Effector memory CD8-positive, alpha-beta T cell (primary cell): Measurements from ENCODE around the gene ADGRE2.
"Not testable (repeated sequence)": the region's sequence is repeated elsewhere in the genome, so short reads cannot be mapped to it uniquely, and the experiment has no call there.

Source experiments
- ATAC-seq: fragments of 150-1000 bp; cut with Tn5 transposase; replicated peaks from 2 replicates; pipeline ENCODE4 v1.10.0; 2021; ENCODE audit warnings: mild to moderate bottlenecking, moderate library complexity
- DNase-seq, 3 experiments: peaks; one replicate each; pipeline ENCODE4 v3.0.0; 2021
- H3K27ac Mint-ChIP-seq, 2 donors: one replicate each; pipeline ENCODE4 v1.8.0; 2022; ENCODE audit warnings: mild to moderate bottlenecking in 2 of 2, mixed read lengths in 2 of 2, moderate library complexity in 2 of 2
- H3K27me3 Mint-ChIP-seq, 2 donors: one replicate each; pipeline ENCODE4 v1.8.0; 2022; ENCODE audit warnings: mixed read lengths in 2 of 2
- H3K36me3 Mint-ChIP-seq: one replicate; pipeline ENCODE4 v1.8.0; 2022; ENCODE audit warnings: mild to moderate bottlenecking, moderate library complexity, mixed read lengths; ENCODE audit not compliant: insufficient read depth
- H3K4me1 Mint-ChIP-seq, 2 donors: one replicate each; pipeline ENCODE4 v1.8.0; 2022; ENCODE audit warnings: low read depth in 2 of 2, mixed read lengths in 2 of 2
- H3K4me3 Mint-ChIP-seq, 2 donors: one replicate each; pipeline ENCODE4 v1.8.0; 2022; ENCODE audit warnings: mild to moderate bottlenecking in 2 of 2, mixed read lengths in 2 of 2, moderate library complexity in 2 of 2
- H3K9me3 Mint-ChIP-seq, 2 donors: one replicate each; pipeline ENCODE4 v1.8.0; 2022; ENCODE audit warnings: mixed read lengths in 2 of 2

The ADGRE2 gene

GRCh38 chr19:14772995-14773394 is 5.4 kb downstream of the ADGRE2 start:
- peaks cover 4 to 8% of the 10 kb centered on the region in 2 donors for H3K4me1 Mint-ChIP-seq
- H3K4me3 Mint-ChIP-seq: no peak overlapping the region
- ATAC-seq: no peak
- H3K36me3 Mint-ChIP-seq: peaks cover 11% of the 10 kb centered on the region
- H3K27me3 Mint-ChIP-seq: peaks cover 43 to 60% of the 10 kb centered on the region in 2 donors
- no peak overlapping the region for H3K27ac Mint-ChIP-seq
- DNase-seq: no peak
- H3K9me3 Mint-ChIP-seq: no peaks in the 10 kb centered on the region

DNA sequence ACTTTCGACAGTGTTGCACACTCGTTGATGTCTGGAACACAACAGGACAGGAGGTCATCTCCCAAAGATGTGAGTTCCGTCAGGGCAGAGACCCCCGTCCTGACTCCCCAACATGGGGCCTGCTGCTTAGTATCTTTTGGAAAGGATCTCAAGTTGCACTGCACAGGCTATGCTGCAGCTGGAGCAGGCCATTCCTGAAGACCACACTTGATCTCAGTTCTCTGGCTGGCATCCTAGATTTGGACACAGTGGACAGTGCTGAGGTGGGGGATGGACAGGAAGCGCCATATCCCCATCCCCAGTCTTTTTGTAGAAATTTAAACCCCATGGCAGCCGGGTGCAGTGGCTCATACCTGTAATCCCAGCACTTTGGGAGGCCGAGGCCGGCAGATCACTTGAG is 5.9 kb downstream of the ADGRE2 start:
- DNase-seq (no peak), ATAC-seq (no peak)
- H3K4me3 Mint-ChIP-seq: no peak overlapping the region
- H3K36me3 Mint-ChIP-seq: peaks cover 11% of the 10 kb centered on the region
- H3K27ac Mint-ChIP-seq: no peak overlapping the region
- H3K4me1 Mint-ChIP-seq: peaks cover 4 to 8% of the 10 kb centered on the region in 2 donors
- peaks cover 43 to 54% of the 10 kb centered on the region in 2 donors for H3K27me3 Mint-ChIP-seq
- no peaks in the 10 kb centered on the region for H3K9me3 Mint-ChIP-seq

DNA sequence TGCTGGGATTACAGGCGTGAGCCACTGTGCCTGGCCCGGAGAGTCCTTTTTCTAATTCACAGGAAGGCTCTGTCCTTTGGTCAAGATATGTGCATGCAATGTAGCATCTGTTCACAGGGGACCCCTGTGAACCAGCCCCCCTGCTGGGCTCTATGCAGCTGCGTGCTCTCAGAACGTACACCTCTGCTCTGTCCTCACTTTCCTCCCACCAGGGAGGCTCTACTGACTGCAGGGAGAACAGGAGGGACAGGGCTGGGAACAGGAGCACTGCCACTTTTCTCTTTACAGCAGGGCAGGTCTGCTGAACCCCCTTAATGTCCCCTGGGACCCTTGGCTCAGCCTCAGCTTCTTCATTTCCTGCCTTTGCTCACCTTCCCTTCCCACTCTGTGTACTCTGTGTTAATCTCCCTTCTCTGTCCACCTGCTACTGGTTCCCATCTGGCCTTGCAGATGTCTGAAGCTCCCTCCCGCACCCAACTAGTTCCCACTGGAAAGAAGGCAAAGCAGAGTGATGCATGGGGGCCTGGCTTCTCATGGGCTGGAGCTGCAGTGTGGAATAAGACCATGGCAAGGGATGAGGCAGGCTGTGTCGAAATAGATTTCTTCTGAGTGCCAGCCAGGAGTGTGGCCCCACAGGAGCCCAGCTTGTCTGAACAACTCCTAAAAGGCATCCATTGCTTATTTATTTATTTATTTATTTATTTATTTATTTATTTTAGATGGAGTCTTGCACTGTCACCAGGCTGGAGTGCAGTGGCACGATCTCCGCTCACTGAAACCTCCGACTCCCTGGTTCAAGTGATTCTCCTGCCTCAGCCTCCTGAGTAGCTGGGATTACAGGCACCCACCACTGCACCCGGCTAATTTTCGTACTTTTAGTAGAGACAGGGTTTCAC is 7.2 kb downstream of the ADGRE2 start:
- Mint-ChIP-seq H3K9me3 (no peaks in the 10 kb centered on the region), H3K36me3 (peaks cover 8% of the 10 kb centered on the region), H3K4me3 (no peak overlapping the region), H3K27ac (no peak overlapping the region), H3K27me3 (peaks cover 44 to 48% of the 10 kb centered on the region in 2 donors), H3K4me1 (peaks cover 3 to 4% of the 10 kb centered on the region in 2 donors)
- no peak for ATAC-seq
- no peak for DNase-seq

- DNase-seq (no peak), ATAC-seq (no peak)
These were observed 8.2 kb downstream of the ADGRE2 start for GRCh38 chr19:14770136-14770535.

GRCh38 chr19:14769201-14769600 is 9.2 kb downstream of the ADGRE2 start:
- H3K27me3 Mint-ChIP-seq: peaks cover 39 to 67% of the 10 kb centered on the region in 2 donors
- no peak for DNase-seq
- no peak for ATAC-seq
- H3K4me3 Mint-ChIP-seq: no peak overlapping the region
- no peaks in the 10 kb centered on the region for H3K9me3 Mint-ChIP-seq
- H3K4me1 Mint-ChIP-seq: no peaks in the 10 kb centered on the region
- no peak overlapping the region for H3K27ac Mint-ChIP-seq
- peaks cover 16% of the 10 kb centered on the region for H3K36me3 Mint-ChIP-seq

More at GRCh38 chr19:14770136-14770535, 8.2 kb downstream of the ADGRE2 start:
- no peak overlapping the region for H3K4me3 Mint-ChIP-seq
- no peaks in the 10 kb centered on the region for H3K4me1 Mint-ChIP-seq
- no peaks in the 10 kb centered on the region for H3K9me3 Mint-ChIP-seq
- peaks cover 39 to 58% of the 10 kb centered on the region in 2 donors for H3K27me3 Mint-ChIP-seq
- peaks cover 16% of the 10 kb centered on the region for H3K36me3 Mint-ChIP-seq
- H3K27ac Mint-ChIP-seq: peak overlapping the region in 1 of 2 donors; percentile 36

GRCh38 chr19:14768001-14768400 is 10.4 kb downstream of the ADGRE2 start:
- ATAC-seq: no peak
- no peak for DNase-seq
- Mint-ChIP-seq H3K27me3 (peaks cover 34 to 64% of the 10 kb centered on the region in 2 donors), H3K36me3 (peaks cover 12% of the 10 kb centered on the region), H3K4me1 (no peaks in the 10 kb centered on the region), H3K4me3 (no peak overlapping the region), H3K27ac (no peak overlapping the region), H3K9me3 (peaks cover 0 to 1% of the 10 kb centered on the region in 2 donors)

GRCh38 chr19:14767466-14767971 is 10.8 kb downstream of the ADGRE2 start:
- H3K9me3 Mint-ChIP-seq: peaks cover 0 to 1% of the 10 kb centered on the region in 2 donors
- no peaks in the 10 kb centered on the region for H3K4me1 Mint-ChIP-seq

GRCh38 chr19:14765841-14766240 is 12.5 kb downstream of the ADGRE2 start:
- H3K4me3 Mint-ChIP-seq, H3K4me1 Mint-ChIP-seq, DNase-seq, H3K27ac Mint-ChIP-seq, H3K9me3 Mint-ChIP-seq, H3K36me3 Mint-ChIP-seq: not testable (repeated sequence)
- peak; percentile 43 for ATAC-seq
- peaks cover 42 to 70% of the 10 kb centered on the region in 2 donors for H3K27me3 Mint-ChIP-seq

More at GRCh38 chr19:14767466-14767971, 10.8 kb downstream of the ADGRE2 start:
- Mint-ChIP-seq H3K27ac (no peak overlapping the region), H3K36me3 (peaks cover 12% of the 10 kb centered on the region), H3K27me3 (peaks cover 34 to 62% of the 10 kb centered on the region in 2 donors), H3K4me3 (no peak overlapping the region)
- no peak for DNase-seq
- ATAC-seq: no peak

DNA sequence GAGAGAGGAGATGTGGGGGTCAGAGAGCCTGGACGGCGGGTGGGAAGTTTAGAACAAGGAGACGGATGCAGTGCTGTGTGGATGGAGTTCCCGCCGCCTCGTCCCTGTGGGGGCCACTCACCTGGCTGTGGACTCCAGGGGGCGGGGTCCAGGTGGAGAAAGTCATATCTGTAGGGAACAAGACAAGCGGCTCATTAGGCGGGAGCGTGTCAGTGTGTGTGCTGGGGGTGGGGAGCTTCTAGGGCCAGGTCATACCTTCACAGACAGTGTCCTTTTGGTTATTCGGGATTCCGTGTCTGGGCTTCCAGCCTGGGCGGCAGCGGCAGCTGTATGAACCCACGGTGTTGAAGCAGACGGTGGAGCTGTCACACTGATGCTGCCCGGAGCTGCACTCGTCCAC is 13.0 kb downstream of the ADGRE2 start:
- peak; percentile 54 for ATAC-seq
- peaks cover 47 to 73% of the 10 kb centered on the region in 2 donors for H3K27me3 Mint-ChIP-seq
- not testable (repeated sequence) for H3K36me3 Mint-ChIP-seq, H3K4me1 Mint-ChIP-seq, H3K9me3 Mint-ChIP-seq, DNase-seq
- H3K4me3 Mint-ChIP-seq: peak overlapping the region in 1 of 2 donors; percentile 38
- H3K27ac Mint-ChIP-seq: peak overlapping the region in 1 of 2 donors; percentile 90

DNA sequence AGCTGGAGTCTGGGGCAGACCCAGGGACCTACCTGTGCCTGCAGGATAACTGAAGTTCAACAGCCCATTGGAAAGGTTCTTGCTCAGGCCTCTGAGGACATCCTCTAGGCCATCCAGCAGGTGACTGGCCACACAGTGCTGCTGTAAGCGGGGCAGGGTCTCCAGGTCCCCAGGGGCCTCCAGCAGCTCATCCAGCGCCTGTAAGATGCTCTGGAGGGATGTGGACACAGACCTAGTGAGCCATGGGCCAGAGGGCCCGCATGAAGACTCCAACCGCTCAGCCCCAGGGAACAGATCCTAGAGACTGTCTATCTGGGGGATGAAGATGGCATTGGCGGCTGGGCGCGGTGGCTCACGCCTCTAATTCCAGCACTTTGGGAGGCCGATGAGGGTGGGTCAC is 14.0 kb downstream of the ADGRE2 start:
- Mint-ChIP-seq H3K36me3 (peaks cover 8% of the 10 kb centered on the region), H3K4me3 (no peak overlapping the region), H3K4me1 (peaks cover 0 to 5% of the 10 kb centered on the region in 2 donors), H3K27me3 (peaks cover 42 to 67% of the 10 kb centered on the region in 2 donors), H3K27ac (no peak overlapping the region), H3K9me3 (peaks cover 0 to 5% of the 10 kb centered on the region in 2 donors)
- DNase-seq (no peak), ATAC-seq (no peak)

- H3K9me3 Mint-ChIP-seq: peaks cover 0 to 5% of the 10 kb centered on the region in 2 donors
- peaks cover 8% of the 10 kb centered on the region for H3K36me3 Mint-ChIP-seq
- ATAC-seq (no peak), DNase-seq (no peak)
- H3K4me3 Mint-ChIP-seq: no peak overlapping the region
- H3K27me3 Mint-ChIP-seq: peaks cover 34 to 62% of the 10 kb centered on the region in 2 donors
- H3K27ac Mint-ChIP-seq: no peak overlapping the region
- peaks cover 0 to 5% of the 10 kb centered on the region in 2 donors for H3K4me1 Mint-ChIP-seq
These were observed 14.7 kb downstream of the ADGRE2 start for GRCh38 chr19:14763497-14764145.

DNA sequence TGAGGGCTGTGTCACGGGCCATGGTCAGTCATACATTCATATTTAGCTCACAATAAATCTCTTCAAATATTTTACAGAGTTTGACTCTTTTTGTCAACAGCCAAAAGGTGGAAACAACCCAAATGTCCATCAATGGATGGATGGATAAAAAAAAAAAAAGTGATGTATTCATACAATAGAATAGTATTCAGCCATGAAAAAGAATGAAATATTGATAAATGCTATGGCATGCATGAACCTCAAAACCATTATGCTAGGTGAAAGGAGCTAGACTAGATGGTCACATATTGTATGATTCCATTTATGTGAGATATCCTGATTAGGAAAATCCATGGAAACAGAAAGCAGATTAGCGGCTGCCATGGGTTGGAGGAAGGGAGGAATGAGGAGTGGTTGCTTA is 16.2 kb downstream of the ADGRE2 start:
- H3K4me3 Mint-ChIP-seq: no peak overlapping the region
- peaks cover 8% of the 10 kb centered on the region for H3K36me3 Mint-ChIP-seq

GRCh38 chr19:14761607-14762006 is 16.8 kb downstream of the ADGRE2 start:
- peaks cover 8% of the 10 kb centered on the region for H3K36me3 Mint-ChIP-seq

More for the DNA sequence above, 16.2 kb downstream of the ADGRE2 start:
- peaks cover 0 to 5% of the 10 kb centered on the region in 2 donors for H3K9me3 Mint-ChIP-seq
- ATAC-seq: no peak
- no peak for DNase-seq
- H3K4me1 Mint-ChIP-seq: peaks cover 0 to 5% of the 10 kb centered on the region in 2 donors
- peaks cover 33 to 57% of the 10 kb centered on the region in 2 donors for H3K27me3 Mint-ChIP-seq
- no peak overlapping the region for H3K27ac Mint-ChIP-seq

More at GRCh38 chr19:14761607-14762006, 16.8 kb downstream of the ADGRE2 start:
- Mint-ChIP-seq H3K4me3 (no peak overlapping the region), H3K27me3 (peaks cover 33 to 56% of the 10 kb centered on the region in 2 donors), H3K9me3 (peaks cover 0 to 5% of the 10 kb centered on the region in 2 donors), H3K27ac (no peak overlapping the region), H3K4me1 (peaks cover 0 to 5% of the 10 kb centered on the region in 2 donors)
- DNase-seq (no peak), ATAC-seq (no peak)
